Breast epithelium (tissue), 3 donors: Measurements from ENCODE around the gene RPL10.
A peak's percentile ranks its signal among the peaks of the same experiment; 100 is the strongest.

ENCODE experiments used
- POLR2A ChIP-seq: fragments of 450-650 bp; IDR thresholded peaks from one replicate; pipeline ENCODE4 v1.6.1; 2016; ENCODE audit warnings: antibody characterized with exemption, mild to moderate bottlenecking, moderate library complexity
- POLR2AphosphoS5 ChIP-seq, 3 donors: sonication (generic); formaldehyde crosslinking; IDR thresholded peaks; one replicate each; pipeline ENCODE4 v1.6.1; 2017; ENCODE audit warnings: antibody characterized with exemption in 3 of 3
- TF ChIP-seq, protein P1 (sequence below), 3 donors: fragments of 450-650 bp; IDR thresholded peaks; one replicate each; pipeline ENCODE4 v1.5.1; 2016 to 2017; ENCODE audit warnings: antibody characterized with exemption in 3 of 3, mild to moderate bottlenecking in 3 of 3, moderate library complexity in 3 of 3

DNA sequence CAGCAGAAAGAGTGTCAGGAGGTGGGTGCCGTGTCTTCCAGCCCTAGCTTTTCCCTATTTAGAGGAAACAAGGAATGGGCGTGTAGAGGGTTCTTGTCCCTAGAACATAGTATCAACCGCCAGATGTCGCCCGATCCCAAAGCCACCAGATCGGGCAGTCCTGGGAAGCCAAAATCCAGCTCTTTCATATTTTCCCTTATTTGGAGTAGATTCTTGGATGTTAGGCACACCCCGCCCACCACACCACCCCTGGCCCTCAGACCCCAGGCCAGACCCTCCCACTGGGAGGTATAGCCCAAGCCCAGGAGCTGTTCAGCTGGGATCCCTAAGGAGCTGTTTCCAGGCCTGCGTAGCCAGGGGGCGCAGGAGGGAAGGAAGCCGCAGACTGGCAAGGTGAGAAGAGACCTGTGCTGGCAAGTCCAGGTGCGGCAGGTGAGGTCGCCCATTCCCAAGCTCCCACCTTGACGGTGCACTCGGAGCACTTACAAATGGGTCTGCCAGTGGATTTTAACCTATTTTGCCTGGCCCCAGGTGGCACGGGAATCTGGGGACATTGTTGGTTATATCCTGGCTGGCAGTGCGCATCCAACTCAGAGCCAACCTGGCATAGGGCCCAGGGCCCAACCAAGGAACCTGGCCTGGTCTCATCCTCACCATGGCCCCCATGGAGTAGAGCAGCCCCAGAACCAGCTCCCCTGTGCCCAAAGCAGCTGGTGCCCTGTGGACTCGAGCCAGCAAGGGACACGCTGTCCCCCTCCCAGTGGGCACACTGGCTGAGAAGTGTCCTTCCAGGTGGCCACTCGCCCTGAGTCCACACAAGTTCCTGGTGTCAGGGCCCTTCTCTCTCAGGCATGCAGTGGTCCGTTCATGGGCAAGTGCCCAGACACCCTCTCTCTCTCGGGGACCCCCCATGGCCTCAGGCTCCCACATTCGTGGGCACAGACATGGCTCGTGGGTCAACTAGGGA is 24.6 kb upstream of the RPL10 start:
- TF ChIP-seq, protein P1, sequence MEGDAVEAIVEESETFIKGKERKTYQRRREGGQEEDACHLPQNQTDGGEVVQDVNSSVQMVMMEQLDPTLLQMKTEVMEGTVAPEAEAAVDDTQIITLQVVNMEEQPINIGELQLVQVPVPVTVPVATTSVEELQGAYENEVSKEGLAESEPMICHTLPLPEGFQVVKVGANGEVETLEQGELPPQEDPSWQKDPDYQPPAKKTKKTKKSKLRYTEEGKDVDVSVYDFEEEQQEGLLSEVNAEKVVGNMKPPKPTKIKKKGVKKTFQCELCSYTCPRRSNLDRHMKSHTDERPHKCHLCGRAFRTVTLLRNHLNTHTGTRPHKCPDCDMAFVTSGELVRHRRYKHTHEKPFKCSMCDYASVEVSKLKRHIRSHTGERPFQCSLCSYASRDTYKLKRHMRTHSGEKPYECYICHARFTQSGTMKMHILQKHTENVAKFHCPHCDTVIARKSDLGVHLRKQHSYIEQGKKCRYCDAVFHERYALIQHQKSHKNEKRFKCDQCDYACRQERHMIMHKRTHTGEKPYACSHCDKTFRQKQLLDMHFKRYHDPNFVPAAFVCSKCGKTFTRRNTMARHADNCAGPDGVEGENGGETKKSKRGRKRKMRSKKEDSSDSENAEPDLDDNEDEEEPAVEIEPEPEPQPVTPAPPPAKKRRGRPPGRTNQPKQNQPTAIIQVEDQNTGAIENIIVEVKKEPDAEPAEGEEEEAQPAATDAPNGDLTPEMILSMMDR (IDR thresholded peaks at IDR 0.05) = peak; percentile 27 to 66 (median 47)
- TF ChIP-seq POLR2A (no peak), POLR2AphosphoS5 (IDR thresholded peaks at IDR 0.05) (peak in 1 of 3 donors; percentile 42)
